ENCODE measurements around the gene MAEA.

- TF ChIP-seq POLR2A (IDR thresholded peaks at IDR 0.05; ENCODE audit: extremely low read depth, insufficient read length) (no peak), CTCF (IDR thresholded peaks at IDR 0.05; ENCODE audit: low read depth, low read length) (no peak), MAX (IDR thresholded peaks at IDR 0.05; ENCODE audit: low read depth, low read length) (no peak)
These were observed 59.9 kb downstream of the MAEA start for GRCh38 chr4:1349359-1350168.

All from NB4 (cell line).